H1 (cell line): ENCODE data around the gene DAO. TPM values are rescaled to one million over a fixed set of nuclear protein-coding genes. Genes with fewer than 3 reads are reported as not detected.

Experiments used
- RAD21 ChIP-seq, 2 experiments: IDR thresholded peaks in 1 of 2; conservative IDR thresholded peaks in 1 of 2; 2 replicates each; pipeline ENCODE4 v1.6.1; 2011; ENCODE audit warnings: low read depth in 2 of 2, low read length in 2 of 2, improper control_type of control experiment in 1 of 2, inconsistent platforms in 1 of 2, mild to moderate bottlenecking in 1 of 2, moderate library complexity in 1 of 2
- polyA plus RNA-seq, 7 experiments: library from polyadenylated mRNA; depleted of rRNA in 3 of 7; stranded (reverse) in 5 of 7; unstranded in 2 of 7; fragments of >200 nt in 5 of 7; fragments of 200-250 nt in 2 of 7; gene quantifications; 1 replicate in 5 of 7; 2 replicates in 1 of 7; 4 replicates in 1 of 7; pipeline versions ENCODE4 v1.2.1 to v1.2.3, GENCODE V29; 2011 to 2013; ENCODE audit warnings: missing spikeins in 2 of 7, mixed read lengths in 2 of 7
- total RNA-seq: library from RNA; stranded (reverse); fragmentation: NEBNext Ultra II Directional; extraction: Animal tissue kit (Norgen Biotek cat#: 25700); gene quantifications from 2 replicates; pipeline ENCODE4 v1.2.1, GENCODE V29; 2021
- TF ChIP-seq, protein P1 (sequence below): fragments of 300-600 bp; sonication (generic); IDR thresholded peaks from 2 replicates; pipeline ENCODE4 v1.7.1; 2012; ENCODE audit warnings: low read length, moderate library complexity, mild to moderate bottlenecking, inconsistent platforms; ENCODE audit not compliant: insufficient replicate concordance

Gene DAO
- total and polyA plus RNA-seq, 2 of the 8 experiments (the other 6 are each of a cell fraction or from before 2014, with no cell fraction given): not detected

DNA sequence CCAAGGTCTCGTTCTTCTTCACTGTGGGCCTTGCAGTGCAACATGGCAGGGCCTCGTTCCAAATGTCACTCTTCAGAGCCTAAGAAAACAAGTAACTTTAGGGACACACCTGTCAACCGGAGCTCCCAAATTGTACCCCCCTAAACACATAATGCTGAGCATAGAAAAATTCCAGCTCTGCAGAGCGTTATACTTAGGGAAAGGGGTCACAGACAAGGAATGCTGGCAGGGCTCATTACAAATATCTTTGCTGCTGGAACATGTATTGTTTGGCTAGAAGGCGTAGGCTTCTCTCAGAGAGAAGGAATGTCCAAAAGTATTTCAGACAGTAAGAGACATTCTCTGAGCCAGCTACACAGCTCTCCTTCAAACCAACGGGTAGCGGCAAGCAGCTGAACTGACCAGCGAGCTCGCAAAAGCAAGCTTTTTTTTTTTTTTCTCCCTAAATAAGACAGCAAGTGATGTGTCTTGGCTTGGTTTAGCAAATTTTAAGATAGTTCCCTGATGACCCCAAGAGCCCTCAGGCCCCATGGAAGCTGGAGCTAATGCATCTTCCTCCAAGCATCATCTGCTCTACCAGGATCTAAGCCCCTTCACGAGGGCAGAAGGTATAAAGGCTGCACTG lies 47.0 kb upstream of the DAO start (continued):
- TF ChIP-seq, protein P1, sequence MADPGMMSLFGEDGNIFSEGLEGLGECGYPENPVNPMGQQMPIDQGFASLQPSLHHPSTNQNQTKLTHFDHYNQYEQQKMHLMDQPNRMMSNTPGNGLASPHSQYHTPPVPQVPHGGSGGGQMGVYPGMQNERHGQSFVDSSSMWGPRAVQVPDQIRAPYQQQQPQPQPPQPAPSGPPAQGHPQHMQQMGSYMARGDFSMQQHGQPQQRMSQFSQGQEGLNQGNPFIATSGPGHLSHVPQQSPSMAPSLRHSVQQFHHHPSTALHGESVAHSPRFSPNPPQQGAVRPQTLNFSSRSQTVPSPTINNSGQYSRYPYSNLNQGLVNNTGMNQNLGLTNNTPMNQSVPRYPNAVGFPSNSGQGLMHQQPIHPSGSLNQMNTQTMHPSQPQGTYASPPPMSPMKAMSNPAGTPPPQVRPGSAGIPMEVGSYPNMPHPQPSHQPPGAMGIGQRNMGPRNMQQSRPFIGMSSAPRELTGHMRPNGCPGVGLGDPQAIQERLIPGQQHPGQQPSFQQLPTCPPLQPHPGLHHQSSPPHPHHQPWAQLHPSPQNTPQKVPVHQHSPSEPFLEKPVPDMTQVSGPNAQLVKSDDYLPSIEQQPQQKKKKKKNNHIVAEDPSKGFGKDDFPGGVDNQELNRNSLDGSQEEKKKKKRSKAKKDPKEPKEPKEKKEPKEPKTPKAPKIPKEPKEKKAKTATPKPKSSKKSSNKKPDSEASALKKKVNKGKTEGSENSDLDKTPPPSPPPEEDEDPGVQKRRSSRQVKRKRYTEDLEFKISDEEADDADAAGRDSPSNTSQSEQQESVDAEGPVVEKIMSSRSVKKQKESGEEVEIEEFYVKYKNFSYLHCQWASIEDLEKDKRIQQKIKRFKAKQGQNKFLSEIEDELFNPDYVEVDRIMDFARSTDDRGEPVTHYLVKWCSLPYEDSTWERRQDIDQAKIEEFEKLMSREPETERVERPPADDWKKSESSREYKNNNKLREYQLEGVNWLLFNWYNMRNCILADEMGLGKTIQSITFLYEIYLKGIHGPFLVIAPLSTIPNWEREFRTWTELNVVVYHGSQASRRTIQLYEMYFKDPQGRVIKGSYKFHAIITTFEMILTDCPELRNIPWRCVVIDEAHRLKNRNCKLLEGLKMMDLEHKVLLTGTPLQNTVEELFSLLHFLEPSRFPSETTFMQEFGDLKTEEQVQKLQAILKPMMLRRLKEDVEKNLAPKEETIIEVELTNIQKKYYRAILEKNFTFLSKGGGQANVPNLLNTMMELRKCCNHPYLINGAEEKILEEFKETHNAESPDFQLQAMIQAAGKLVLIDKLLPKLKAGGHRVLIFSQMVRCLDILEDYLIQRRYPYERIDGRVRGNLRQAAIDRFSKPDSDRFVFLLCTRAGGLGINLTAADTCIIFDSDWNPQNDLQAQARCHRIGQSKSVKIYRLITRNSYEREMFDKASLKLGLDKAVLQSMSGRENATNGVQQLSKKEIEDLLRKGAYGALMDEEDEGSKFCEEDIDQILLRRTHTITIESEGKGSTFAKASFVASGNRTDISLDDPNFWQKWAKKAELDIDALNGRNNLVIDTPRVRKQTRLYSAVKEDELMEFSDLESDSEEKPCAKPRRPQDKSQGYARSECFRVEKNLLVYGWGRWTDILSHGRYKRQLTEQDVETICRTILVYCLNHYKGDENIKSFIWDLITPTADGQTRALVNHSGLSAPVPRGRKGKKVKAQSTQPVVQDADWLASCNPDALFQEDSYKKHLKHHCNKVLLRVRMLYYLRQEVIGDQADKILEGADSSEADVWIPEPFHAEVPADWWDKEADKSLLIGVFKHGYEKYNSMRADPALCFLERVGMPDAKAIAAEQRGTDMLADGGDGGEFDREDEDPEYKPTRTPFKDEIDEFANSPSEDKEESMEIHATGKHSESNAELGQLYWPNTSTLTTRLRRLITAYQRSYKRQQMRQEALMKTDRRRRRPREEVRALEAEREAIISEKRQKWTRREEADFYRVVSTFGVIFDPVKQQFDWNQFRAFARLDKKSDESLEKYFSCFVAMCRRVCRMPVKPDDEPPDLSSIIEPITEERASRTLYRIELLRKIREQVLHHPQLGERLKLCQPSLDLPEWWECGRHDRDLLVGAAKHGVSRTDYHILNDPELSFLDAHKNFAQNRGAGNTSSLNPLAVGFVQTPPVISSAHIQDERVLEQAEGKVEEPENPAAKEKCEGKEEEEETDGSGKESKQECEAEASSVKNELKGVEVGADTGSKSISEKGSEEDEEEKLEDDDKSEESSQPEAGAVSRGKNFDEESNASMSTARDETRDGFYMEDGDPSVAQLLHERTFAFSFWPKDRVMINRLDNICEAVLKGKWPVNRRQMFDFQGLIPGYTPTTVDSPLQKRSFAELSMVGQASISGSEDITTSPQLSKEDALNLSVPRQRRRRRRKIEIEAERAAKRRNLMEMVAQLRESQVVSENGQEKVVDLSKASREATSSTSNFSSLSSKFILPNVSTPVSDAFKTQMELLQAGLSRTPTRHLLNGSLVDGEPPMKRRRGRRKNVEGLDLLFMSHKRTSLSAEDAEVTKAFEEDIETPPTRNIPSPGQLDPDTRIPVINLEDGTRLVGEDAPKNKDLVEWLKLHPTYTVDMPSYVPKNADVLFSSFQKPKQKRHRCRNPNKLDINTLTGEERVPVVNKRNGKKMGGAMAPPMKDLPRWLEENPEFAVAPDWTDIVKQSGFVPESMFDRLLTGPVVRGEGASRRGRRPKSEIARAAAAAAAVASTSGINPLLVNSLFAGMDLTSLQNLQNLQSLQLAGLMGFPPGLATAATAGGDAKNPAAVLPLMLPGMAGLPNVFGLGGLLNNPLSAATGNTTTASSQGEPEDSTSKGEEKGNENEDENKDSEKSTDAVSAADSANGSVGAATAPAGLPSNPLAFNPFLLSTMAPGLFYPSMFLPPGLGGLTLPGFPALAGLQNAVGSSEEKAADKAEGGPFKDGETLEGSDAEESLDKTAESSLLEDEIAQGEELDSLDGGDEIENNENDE: no peak
- no peak for TF ChIP-seq RAD21 (IDR thresholded peaks at IDR 0.05 in 1 of 2, conservative IDR thresholded peaks at IDR 0.05 in 1 of 2; ENCODE audit: low read depth in 2 of 2, low read length in 2 of 2)
- TF ChIP-seq, all 59 proteins: peak for 0
